Thyroid gland (tissue), 4 donors: ENCODE data around the gene ARID3C. TPM values are rescaled to one million over a fixed set of nuclear protein-coding genes. Genes with fewer than 3 reads are reported as not detected.

Experiments
- DNase-seq, 2 donors: peaks; one replicate each; pipeline ENCODE4 v3.0.0-alpha.2; 2019
- H3K27ac ChIP-seq, 3 donors: fragments of 200-600 bp; sonication (generic); 1 replicate in 2 of 3; 2 replicates in 1 of 3; pipeline ENCODE4 v1.5.1; 2016 to 2019; ENCODE audit warnings: mild to moderate bottlenecking in 1 of 3, moderate library complexity in 1 of 3
- H3K27me3 ChIP-seq: fragments of 200-600 bp; sonication (generic); one replicate; pipeline ENCODE4 v1.5.1; 2019
- H3K36me3 ChIP-seq, 2 donors: fragments of 200-600 bp; sonication (generic); one replicate each; pipeline ENCODE4 v1.5.1; 2016 to 2019
- H3K4me1 ChIP-seq, 2 donors: fragments of 200-600 bp; sonication (generic); one replicate each; pipeline ENCODE4 v1.5.1; 2017 to 2019
- H3K4me3 ChIP-seq, 3 donors: fragments of 200-600 bp; sonication (generic); replicated peaks in 1 of 3; 1 replicate in 2 of 3; 2 replicates in 1 of 3; pipeline ENCODE4 v1.5.1; 2016; ENCODE audit warnings: mild to moderate bottlenecking in 1 of 3
- H3K9me3 ChIP-seq: fragments of 200-600 bp; sonication (generic); one replicate; pipeline ENCODE4 v1.5.1; 2017
- CTCF ChIP-seq, 6 experiments: fragments of 200-600 bp in 3 of 6; fragments of 450-650 bp in 3 of 6; sonication (generic) in 3 of 6; IDR thresholded peaks; one replicate each; pipeline ENCODE4 v1.5.1; 2016 to 2019; ENCODE audit warnings: antibody characterized with exemption in 6 of 6, mild to moderate bottlenecking in 2 of 6, inconsistent platforms in 1 of 6, moderate library complexity in 1 of 6
- POLR2A ChIP-seq, 2 donors: fragments of 450-650 bp; IDR thresholded peaks; one replicate each; pipeline ENCODE4 v1.6.1; 2017; ENCODE audit warnings: antibody characterized with exemption in 2 of 2, mild to moderate bottlenecking in 2 of 2, moderate library complexity in 1 of 2
- WGBS, 2 donors: methylation state at CpG; one replicate each; pipeline ENCODE4 v1.1.5; 2017; 5-methylcytosine and 5-hydroxymethylcytosine counted together
- intact Hi-C: fragments of 100-400 bp; cut with DNase I; formaldehyde crosslinking; loops from one replicate; pipeline ENCODE4 v1.15.1; 2023
- total RNA-seq, 4 donors: library from RNA; depleted of rRNA; stranded (reverse); fragments of >200 nt; gene quantifications; one replicate each; pipeline ENCODE4 v1.2.3, GENCODE V29; 2016

The ARID3C gene
- total RNA-seq, 4 donors from 2014 or later, result not detected

- Histone ChIP-seq H3K4me3 (no peak overlapping the region), H3K27ac (no peak overlapping the region), H3K27me3 (peaks cover 7% of the 10 kb centered on the region), H3K36me3 (no peaks in the 10 kb centered on the region), H3K4me1 (peaks cover 0 to 13% of the 10 kb centered on the region in 2 donors), H3K9me3 (no peaks in the 10 kb centered on the region)
- TF ChIP-seq POLR2A (IDR thresholded peaks at IDR 0.05), result no peak
- TF ChIP-seq CTCF (IDR thresholded peaks at IDR 0.05), result no peak
- 62 to 75% methylated on average over 8 of the region's 8 CpGs for WGBS, 2 donors
- intact Hi-C loops, result no loop called here
- DNase-seq, result no peak
Observed at GRCh38 chr9:34575241-34575640, 53.6 kb downstream of the ARID3C start.

- H3K27me3 ChIP-seq, result peaks cover 3% of the 10 kb centered on the region
- H3K4me1 ChIP-seq, result peaks cover 0 to 13% of the 10 kb centered on the region in 2 donors
Observed at GRCh38 chr9:34574571-34574970, 54.3 kb downstream of the ARID3C start.

GRCh38 chr9:34573599-34574325, 55.1 kb downstream of the ARID3C start:
- no peaks in the 10 kb centered on the region for H3K36me3 ChIP-seq
- H3K4me1 ChIP-seq, result peaks cover 0 to 13% of the 10 kb centered on the region in 2 donors
- no peak for DNase-seq
- no peaks in the 10 kb centered on the region for H3K9me3 ChIP-seq
- H3K27ac ChIP-seq, result no peak overlapping the region
- intact Hi-C loops, result no loop called here
- TF ChIP-seq CTCF (IDR thresholded peaks at IDR 0.05), result no peak
- TF ChIP-seq POLR2A (IDR thresholded peaks at IDR 0.05), result no peak
- H3K4me3 ChIP-seq, result no peak overlapping the region
- H3K27me3 ChIP-seq, result peaks cover 3% of the 10 kb centered on the region
- 85 to 86% methylated on average over 13 to 17 of the region's 17 CpGs for WGBS, 2 donors

More at GRCh38 chr9:34574571-34574970, 54.3 kb downstream of the ARID3C start:
- no peak overlapping the region for H3K4me3 ChIP-seq
- no peak overlapping the region for H3K27ac ChIP-seq
- WGBS, 2 donors, result 91 to 96% methylated on average over 10 to 12 of the region's 12 CpGs
- no peak for DNase-seq
- TF ChIP-seq CTCF (IDR thresholded peaks at IDR 0.05) (no peak), POLR2A (IDR thresholded peaks at IDR 0.05) (no peak)
- no peaks in the 10 kb centered on the region for H3K36me3 ChIP-seq
- intact Hi-C loops, result no loop called here
- H3K9me3 ChIP-seq, result no peaks in the 10 kb centered on the region

- H3K9me3 ChIP-seq, result no peaks in the 10 kb centered on the region
- H3K4me1 ChIP-seq, result peaks cover 0 to 4% of the 10 kb centered on the region in 2 donors
- intact Hi-C loops, result no loop called here
- DNase-seq, result no peak
- WGBS, 2 donors, result 93 to 96% methylated on average over 6 of the region's 6 CpGs
- H3K36me3 ChIP-seq, result no peaks in the 10 kb centered on the region
- H3K4me3 ChIP-seq, result no peak overlapping the region
- H3K27me3 ChIP-seq, result no peaks in the 10 kb centered on the region
- H3K27ac ChIP-seq, result no peak overlapping the region
- TF ChIP-seq CTCF (IDR thresholded peaks at IDR 0.05) (no peak), POLR2A (IDR thresholded peaks at IDR 0.05) (no peak)
Observed at GRCh38 chr9:34572628-34573027, 56.2 kb downstream of the ARID3C start.

- Histone ChIP-seq H3K27ac (no peak overlapping the region), H3K4me1 (peaks cover 0 to 4% of the 10 kb centered on the region in 2 donors), H3K36me3 (no peaks in the 10 kb centered on the region), H3K9me3 (no peaks in the 10 kb centered on the region), H3K27me3 (no peaks in the 10 kb centered on the region), H3K4me3 (no peak overlapping the region)
- TF ChIP-seq POLR2A (IDR thresholded peaks at IDR 0.05) (no peak), CTCF (IDR thresholded peaks at IDR 0.05) (no peak)
- DNase-seq, result no peak
- intact Hi-C loops, result no loop called here
Observed at GRCh38 chr9:34572092-34572491, 56.8 kb downstream of the ARID3C start.
